ENCODE data around the gene MINDY4.

The MINDY4 gene

DNA sequence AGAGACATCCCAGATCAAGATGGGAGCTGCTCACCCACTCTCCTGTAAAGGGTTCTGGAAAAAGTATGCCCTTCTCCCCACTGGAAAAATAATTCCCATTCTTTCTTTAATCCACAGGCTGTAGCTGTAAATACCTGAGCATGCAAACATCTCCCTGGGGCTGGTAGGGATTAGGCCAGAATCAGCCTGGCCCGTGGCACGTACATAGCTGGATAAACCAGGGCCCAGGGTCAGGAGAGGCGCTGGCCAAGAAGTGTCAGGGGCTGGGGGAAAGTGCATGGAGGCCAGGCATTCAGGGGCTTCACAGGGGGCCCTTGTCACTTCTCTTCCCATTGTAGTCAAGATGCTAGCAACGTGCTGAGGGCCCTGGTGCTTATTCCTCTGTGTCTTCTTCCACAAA is 109.7 kb downstream of the MINDY4 start:
- DNase-seq = no peak

- DNase-seq = no peak
Measured at GRCh38 chr7:30881448-30881847, 110.2 kb downstream of the MINDY4 start.

DNA sequence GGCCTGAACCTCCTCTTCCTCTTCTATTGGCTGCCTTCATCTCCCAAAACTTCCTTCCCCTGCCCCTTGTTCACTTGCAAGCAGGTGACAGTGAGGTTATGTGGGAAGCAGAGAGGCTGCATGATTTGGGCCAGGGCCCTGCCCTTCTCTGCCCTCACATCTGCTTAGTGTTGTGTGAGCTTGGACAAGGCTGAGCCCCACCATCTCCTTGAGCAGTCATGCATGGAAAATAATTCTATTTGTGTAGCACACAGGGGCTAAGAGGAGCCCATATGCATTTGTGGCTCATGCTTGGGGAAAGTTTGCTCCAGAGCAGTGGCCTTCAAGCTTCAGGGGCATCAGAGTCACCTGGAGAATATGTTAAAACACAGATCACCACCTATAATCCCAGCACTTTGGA is 113.7 kb downstream of the MINDY4 start:
- no peak for DNase-seq

DNA sequence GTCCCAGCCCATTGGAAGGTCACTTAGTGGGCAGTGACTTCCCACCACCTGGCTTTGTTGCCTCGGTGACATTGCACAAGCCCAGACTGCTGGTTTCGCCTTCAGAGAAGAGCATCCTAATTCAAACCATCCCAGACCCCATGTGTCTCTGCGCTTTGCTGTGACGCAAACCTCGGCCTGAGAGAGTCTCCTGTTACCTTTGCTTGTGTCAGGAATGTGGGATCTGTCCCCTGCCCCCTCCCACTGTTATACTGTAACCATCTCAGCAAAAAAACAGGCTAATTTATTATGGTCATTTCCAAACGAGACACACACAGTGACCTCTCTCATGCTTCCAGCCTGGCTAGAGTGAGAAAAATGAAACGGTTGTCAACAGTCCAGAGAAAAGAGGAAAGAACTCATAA is 115.4 kb downstream of the MINDY4 start:
- no peak for DNase-seq

GRCh38 chr7:30887464-30887872 is 116.3 kb downstream of the MINDY4 start:
- DNase-seq = no peak

DNA sequence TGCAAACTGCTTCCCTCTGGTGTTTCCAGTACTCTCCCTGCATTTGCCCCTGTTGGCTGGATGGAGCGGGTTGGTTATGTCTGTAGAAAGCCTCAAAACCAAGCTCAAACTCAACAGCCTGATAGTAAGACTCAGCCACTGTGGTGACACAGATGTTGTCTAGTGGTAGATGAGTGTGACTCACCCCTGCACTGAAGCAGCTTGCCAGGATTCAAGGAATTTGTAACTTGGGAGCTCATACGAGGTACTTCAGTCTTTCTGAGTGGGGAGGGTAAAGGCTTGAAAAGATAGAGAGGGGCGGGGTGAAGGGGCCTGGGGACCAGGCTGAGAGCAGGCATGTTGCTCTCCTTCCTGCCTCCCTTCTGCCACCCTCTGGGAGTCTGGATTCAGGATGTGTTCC is 117.5 kb downstream of the MINDY4 start:
- peak; percentile 39 for DNase-seq

- DNase-seq = no peak
Measured at GRCh38 chr7:30890226-30890625, 119.0 kb downstream of the MINDY4 start.

DNA sequence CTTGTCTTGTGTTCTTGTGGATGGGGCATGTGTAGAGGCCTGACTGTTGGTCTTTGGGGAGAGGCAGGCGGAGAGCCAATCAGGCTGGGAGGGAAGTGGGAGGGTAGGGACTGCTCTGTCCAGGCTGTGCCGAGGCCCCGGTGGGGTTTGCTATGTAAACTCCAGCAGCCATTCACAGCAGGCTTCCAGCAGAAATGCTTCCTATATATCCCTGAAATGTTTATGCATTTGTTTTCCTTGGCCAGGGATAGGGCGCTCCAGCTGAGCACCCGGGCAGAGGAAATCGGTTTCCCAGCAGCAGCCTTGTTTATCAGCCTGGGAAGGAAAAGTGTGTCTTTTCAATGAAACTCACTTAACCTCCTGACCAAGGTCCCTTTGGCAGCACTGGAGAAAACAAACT is 122.1 kb downstream of the MINDY4 start:
- DNase-seq = peak; percentile 9

GRCh38 chr7:30894009-30894408 is 122.8 kb downstream of the MINDY4 start:
- no peak for DNase-seq

GRCh38 chr7:30894866-30895605 is 123.8 kb downstream of the MINDY4 start:
- no peak for DNase-seq

DNA sequence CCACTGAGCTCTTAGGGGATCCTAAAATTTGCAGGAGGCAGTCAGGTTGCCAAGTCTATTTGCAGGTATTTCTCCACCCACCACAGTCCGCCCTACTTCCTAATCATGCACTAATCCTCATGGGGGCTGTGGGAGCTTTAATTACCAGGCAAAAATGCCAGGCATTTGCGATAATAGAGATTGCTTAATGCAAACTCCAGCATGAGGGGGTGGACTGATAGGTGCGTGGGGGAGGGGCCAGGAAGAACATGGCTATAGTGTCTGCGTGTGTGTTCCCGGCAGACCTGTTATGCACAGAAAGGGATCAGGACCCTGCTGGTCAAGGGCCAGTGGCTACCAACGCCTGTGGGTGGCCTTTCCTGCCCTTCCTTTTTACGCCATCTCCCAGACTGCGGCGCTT is 124.8 kb downstream of the MINDY4 start:
- no peak for DNase-seq

- DNase-seq = no peak
Measured at GRCh38 chr7:30896783-30897637, 125.8 kb downstream of the MINDY4 start.

DNA sequence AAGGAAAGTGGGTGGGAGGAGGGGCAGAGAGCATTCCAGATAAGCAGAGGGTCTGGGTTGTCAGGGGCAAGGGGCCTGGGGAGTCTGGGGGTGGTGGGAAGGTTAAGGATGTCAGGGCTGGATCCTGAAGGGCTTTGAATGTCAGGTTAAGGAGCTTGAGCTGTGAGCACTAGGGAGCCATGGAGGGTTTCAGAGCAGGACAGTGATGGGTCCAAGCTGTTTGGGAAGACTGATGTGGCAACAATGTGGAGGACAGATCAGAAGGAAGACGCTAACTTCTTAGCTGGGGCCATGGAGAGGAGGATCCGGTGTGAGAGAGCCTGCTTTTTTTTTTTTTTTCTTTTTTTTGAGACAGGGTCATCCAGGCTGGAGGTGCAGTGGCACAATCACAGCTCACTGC is 126.6 kb downstream of the MINDY4 start:
- no peak for DNase-seq

DNA sequence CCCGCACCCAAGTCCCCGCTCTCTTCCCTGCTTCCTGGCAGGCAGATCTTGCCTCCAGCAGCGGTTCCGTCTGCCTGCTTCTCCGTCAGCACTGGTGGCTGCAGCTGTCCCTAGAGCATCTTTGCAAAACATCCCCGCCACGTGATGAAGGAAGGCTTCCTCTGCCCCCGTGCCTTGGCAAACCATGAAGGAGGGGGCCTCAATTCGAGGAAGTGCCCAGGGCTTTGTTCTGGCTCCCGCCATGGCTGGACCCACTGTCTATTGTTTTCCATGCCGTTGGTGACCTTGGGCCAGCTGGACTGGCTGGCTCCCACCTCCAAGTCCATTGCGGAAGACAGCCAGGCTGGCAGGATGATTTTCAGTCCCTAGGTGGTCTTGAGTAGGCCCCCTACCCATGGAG is 127.2 kb downstream of the MINDY4 start:
- DNase-seq = no peak

DNA sequence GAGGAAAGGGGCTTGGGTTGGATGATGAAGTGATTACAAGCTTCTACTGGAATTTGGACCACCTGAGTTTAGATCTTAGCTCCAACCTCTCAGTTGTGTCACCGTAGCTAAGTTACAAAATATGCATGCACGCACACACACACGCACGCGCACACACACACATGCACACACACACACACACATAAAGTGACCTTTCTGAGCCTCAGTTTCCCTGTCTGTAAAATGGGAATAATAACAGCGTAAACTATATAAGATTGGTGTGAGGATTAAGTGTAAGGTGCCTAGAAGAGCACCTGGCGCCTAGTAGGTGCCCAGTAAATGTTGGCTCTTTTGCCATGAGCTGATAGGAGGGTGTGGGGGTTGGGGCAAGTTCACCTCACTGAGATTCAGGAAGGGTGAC is 127.8 kb downstream of the MINDY4 start:
- no peak for DNase-seq

DNA sequence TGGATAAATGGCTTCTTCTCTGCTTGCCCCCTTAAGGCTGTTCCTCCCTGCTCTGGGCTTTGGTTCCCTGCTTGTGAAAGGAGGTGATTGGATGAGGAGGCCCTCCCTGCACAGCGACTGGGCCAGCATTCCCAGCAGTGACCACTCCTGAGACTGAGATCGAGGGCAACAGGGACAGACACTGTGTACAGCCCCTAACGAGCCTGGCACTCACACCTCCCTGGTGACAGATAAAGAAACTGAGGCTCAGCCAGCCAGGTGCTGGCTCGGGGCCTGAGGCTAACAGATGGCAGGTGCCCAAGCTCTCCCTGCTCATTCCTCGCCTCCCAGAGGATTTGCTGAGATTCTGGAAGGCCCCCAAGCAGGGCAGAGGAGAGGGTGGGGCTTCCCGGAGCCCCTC is 128.4 kb downstream of the MINDY4 start:
- no peak for DNase-seq

DNA sequence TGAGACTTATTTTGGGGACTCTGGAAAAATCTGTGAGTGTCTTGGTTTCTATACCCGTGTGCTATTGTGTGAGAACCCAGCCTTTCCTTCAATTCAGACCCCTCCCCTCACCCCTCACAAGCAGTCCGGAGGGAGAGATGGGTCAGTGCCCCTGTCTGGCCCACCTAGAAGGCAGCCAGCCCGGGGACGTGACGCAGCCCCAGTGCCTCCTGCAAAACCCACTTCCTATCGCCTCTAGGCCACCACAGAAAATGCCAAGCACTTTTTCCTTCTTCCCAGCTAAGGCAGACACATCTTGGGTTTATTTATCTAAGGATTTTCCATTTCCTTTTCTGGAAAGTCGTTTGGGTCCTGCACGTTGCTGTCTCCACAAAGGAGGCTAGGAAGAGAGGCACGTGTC is 128.8 kb downstream of the MINDY4 start:
- no peak for DNase-seq

- no peak for DNase-seq
Measured at GRCh38 chr7:30900803-30901362, 129.7 kb downstream of the MINDY4 start.

DNA sequence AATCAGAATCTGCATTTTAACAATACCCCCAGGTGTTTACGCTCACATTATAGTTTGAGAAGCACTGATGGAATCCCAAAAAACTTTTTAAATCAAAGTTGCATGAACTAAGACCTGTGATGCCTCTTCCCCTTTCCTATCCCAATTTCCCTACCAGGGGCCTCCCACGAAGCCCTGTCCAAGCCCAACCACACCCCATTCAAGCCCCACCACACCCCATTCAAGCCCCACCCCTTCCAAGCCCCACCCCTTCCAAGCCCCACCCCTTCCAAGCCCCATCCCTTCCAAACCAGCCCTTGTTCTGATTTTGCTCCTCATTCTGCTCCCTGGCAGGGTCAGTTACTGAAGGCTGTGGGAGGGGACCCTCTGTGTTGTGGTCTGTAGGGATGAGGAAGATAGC is 130.6 kb downstream of the MINDY4 start:
- DNase-seq = no peak

DNA sequence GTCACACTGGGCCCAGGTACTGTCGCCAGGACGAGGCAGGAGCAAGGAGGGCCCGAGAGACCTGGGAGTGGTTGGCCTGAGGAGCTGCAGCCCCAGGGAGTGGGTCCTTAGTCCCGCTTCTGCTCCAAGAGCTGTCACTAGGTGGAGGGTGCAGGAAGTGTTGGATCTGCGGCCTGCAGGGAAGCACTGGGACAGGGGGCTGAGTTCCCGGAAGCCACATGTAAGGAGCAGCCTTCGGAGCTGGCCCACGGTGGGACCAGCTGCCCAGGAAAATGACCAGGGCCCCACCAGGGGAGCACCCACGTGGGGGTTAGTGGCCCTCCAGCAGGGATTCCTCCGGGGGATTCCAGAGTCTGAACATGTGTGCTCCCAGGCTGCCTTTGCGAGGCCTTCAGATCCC is 131.2 kb downstream of the MINDY4 start:
- no peak for DNase-seq

DNA sequence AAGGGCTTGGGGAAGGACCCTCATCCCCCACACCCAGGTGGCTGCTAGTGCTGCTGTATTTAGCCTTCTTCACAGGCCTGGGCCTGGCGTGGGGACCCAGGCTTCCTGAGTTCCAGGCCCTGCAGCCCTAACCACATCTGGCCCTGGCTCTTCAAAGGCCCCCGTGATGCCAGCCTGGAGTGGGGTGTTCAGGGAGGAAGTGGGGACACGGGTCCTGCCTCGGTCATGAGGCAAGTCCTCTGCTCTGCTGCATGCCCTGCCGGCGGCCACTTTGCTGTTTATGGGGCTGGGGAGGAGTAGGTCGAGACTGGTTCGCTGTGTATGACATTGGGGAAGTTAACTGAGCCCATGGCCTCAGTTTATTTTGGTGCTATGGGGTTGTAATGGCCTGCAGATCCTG is 131.9 kb downstream of the MINDY4 start:
- no peak for DNase-seq

GRCh38 chr7:30904561-30904960 is 133.3 kb downstream of the MINDY4 start:
- DNase-seq = no peak

GRCh38 chr7:30905078-30906012 is 134.1 kb downstream of the MINDY4 start:
- no peak for DNase-seq
